H1 (cell line): Measurements from ENCODE around the gene EXOC2. TPM values are rescaled to one million over a fixed set of nuclear protein-coding genes. Genes with fewer than 3 reads are reported as not detected.

Experiments used
- CTCF ChIA-PET: fragments of 300-600 bp; sonication (Branson Sonifier 250); formaldehyde crosslinking; loops from one replicate; lab custom pipeline; 2021; ENCODE audit not compliant: partially characterized antibody; lab: Charles Lee
- POLR2A ChIA-PET: fragments of 300-600 bp; sonication (Branson Sonifier 250); formaldehyde crosslinking; loops from one replicate; lab custom pipeline; 2021; ENCODE audit warnings: inconsistent platforms; ENCODE audit not compliant: partially characterized antibody; lab: Charles Lee
- DNase-seq, 2 experiments: peaks; one replicate each; pipeline versions ENCODE4 v3.0.0 to v3.0.0-alpha.2; 2010 to 2022; ENCODE audit warnings: low spot score in 2 of 2, low read depth in 1 of 2, mixed read lengths in 1 of 2
- FAIRE-seq: peaks from 2 replicates; lab custom pipeline; 2011; peaks lifted over from hg19 to GRCh38; lab: Jason Lieb, UNC
- H2AFZ ChIP-seq: 2 replicates; pipeline ENCODE4 v1.8.1; 2012; ENCODE audit warnings: low read length, inconsistent platforms
- H2AK5ac ChIP-seq: 2 replicates; pipeline ENCODE4 v1.6.1; 2013; ENCODE audit warnings: low read depth, low read length
- H2BK120ac ChIP-seq: replicated peaks from 2 replicates; pipeline ENCODE3; 2013; ENCODE audit warnings: low read depth, low read length, inconsistent platforms
- H2BK12ac ChIP-seq: 2 replicates; pipeline ENCODE4 v1.6.1; 2013; ENCODE audit warnings: low read depth, low read length
- H2BK15ac ChIP-seq: 2 replicates; pipeline ENCODE4 v1.6.1; 2013; ENCODE audit warnings: low read length
- H2BK20ac ChIP-seq: 2 replicates; pipeline ENCODE4 v1.6.1; 2013; ENCODE audit warnings: low read length
- H2BK5ac ChIP-seq: 2 replicates; pipeline ENCODE4 v1.6.1; 2013; ENCODE audit warnings: low read depth, low read length
- H3K14ac ChIP-seq: 2 replicates; pipeline ENCODE4 v1.6.1; 2013; ENCODE audit warnings: inconsistent platforms; ENCODE audit not compliant: insufficient read length
- H3K18ac ChIP-seq: 2 replicates; pipeline ENCODE4 v1.6.1; 2013; ENCODE audit warnings: low read length; ENCODE audit errors: extremely low read depth
- H3K23ac ChIP-seq: 2 replicates; pipeline ENCODE4 v1.6.1; 2013; ENCODE audit warnings: inconsistent platforms; ENCODE audit not compliant: insufficient read length
- H3K23me2 ChIP-seq: 2 replicates; pipeline ENCODE4 v1.6.1; 2013; ENCODE audit warnings: low read depth, low read length
- H3K27ac ChIP-seq: 2 replicates; pipeline ENCODE4 v1.6.1; 2011; ENCODE audit warnings: low read depth, low read length, inconsistent platforms
- H3K27me3 ChIP-seq, 4 experiments: replicated peaks in 1 of 4; 1 replicate in 1 of 4; 2 replicates in 3 of 4; pipeline versions ENCODE4 v1.6.1 to v1.8.1; 2011 to 2013; ENCODE audit warnings: low read length in 3 of 4, mild to moderate bottlenecking in 3 of 4, inconsistent platforms in 2 of 4, mixed read lengths in 2 of 4, moderate library complexity in 1 of 4; ENCODE audit not compliant: control insufficient read depth in 3 of 4, insufficient read depth in 3 of 4; ENCODE audit errors: extremely low read depth in 1 of 4
- H3K36me3 ChIP-seq, 4 experiments: 2 replicates each; pipeline versions ENCODE4 v1.6.1 to v1.8.1; 2011 to 2013; ENCODE audit warnings: mild to moderate bottlenecking in 4 of 4, low read length in 3 of 4, moderate library complexity in 2 of 4, control low read depth in 1 of 4, inconsistent platforms in 1 of 4; ENCODE audit not compliant: insufficient read depth in 4 of 4, control insufficient read depth in 2 of 4
- H3K4ac ChIP-seq: replicated peaks from 2 replicates; pipeline ENCODE3; 2013; ENCODE audit warnings: low read length, low read depth, mixed read lengths, inconsistent platforms; ENCODE audit not compliant: insufficient read length
- H3K4me1 ChIP-seq, 4 experiments: replicated peaks in 1 of 4; 1 replicate in 1 of 4; 2 replicates in 3 of 4; pipeline versions ENCODE4 v1.6.1 to v1.8.1; 2011 to 2013; ENCODE audit warnings: low read length in 3 of 4, inconsistent platforms in 2 of 4, mixed read lengths in 1 of 4; ENCODE audit not compliant: insufficient read depth in 4 of 4, control insufficient read depth in 3 of 4
- H3K4me2 ChIP-seq, 2 experiments: 2 replicates each; pipeline versions ENCODE4 v1.6.1 to v1.8.1; 2011 to 2013; ENCODE audit warnings: low read depth in 2 of 2, low read length in 2 of 2, control low read depth in 1 of 2, inconsistent platforms in 1 of 2, mild to moderate bottlenecking in 1 of 2; ENCODE audit not compliant: insufficient read depth in 1 of 2
- H3K4me3 ChIP-seq, 4 experiments: fragments of 200-600, 300-600 bp in 1 of 4; sonication (generic), shearing (Covaris generic), sonication (Bioruptor Twin) in 1 of 4; 2 replicates each; pipeline versions ENCODE4 v1.5.1 to v1.8.1; 2011 to 2016; ENCODE audit warnings: low read length in 4 of 4, low read depth in 3 of 4, control low read depth in 2 of 4, inconsistent platforms in 2 of 4, mild to moderate bottlenecking in 2 of 4, mixed read lengths in 1 of 4, moderate library complexity in 1 of 4; ENCODE audit not compliant: insufficient read depth in 2 of 4; ENCODE audit errors: extremely low read depth in 1 of 4
- H3K56ac ChIP-seq: replicated peaks from 2 replicates; pipeline ENCODE3; 2013; ENCODE audit warnings: low read depth, mild to moderate bottlenecking, mixed read lengths, low read length, inconsistent platforms; ENCODE audit not compliant: insufficient read length
- H3K79me1 ChIP-seq: 2 replicates; pipeline ENCODE4 v1.6.1; 2013; ENCODE audit warnings: low read depth, low read length, control low read depth
- H3K79me2 ChIP-seq, 2 experiments: 2 replicates each; pipeline versions ENCODE4 v1.6.1 to v1.8.1; 2012 to 2013; ENCODE audit warnings: low read length in 2 of 2, mild to moderate bottlenecking in 2 of 2, inconsistent platforms in 1 of 2; ENCODE audit not compliant: insufficient read depth in 2 of 2, control insufficient read depth in 1 of 2
- H3K9ac ChIP-seq, 4 experiments: replicated peaks in 1 of 4; 1 replicate in 1 of 4; 2 replicates in 3 of 4; pipeline versions ENCODE4 v1.6.1 to v1.8.1; 2011 to 2013; ENCODE audit warnings: low read depth in 3 of 4, low read length in 3 of 4, control low read depth in 2 of 4, mild to moderate bottlenecking in 2 of 4, moderate library complexity in 2 of 4, inconsistent platforms in 1 of 4; ENCODE audit errors: extremely low read depth in 1 of 4
- H3K9me3 ChIP-seq, 2 experiments: 2 replicates each; pipeline versions ENCODE4 v1.6.1 to v1.8.1; 2012 to 2013; ENCODE audit warnings: mild to moderate bottlenecking in 2 of 2, moderate library complexity in 2 of 2, control low read depth in 1 of 2, inconsistent platforms in 1 of 2, low read depth in 1 of 2, low read length in 1 of 2, mixed read lengths in 1 of 2; ENCODE audit not compliant: insufficient read depth in 2 of 2
- H4K20me1 ChIP-seq, 2 experiments: replicated peaks in 1 of 2; 2 replicates each; pipeline versions ENCODE3 to v1.8.1; 2011 to 2013; ENCODE audit warnings: inconsistent platforms in 2 of 2, low read length in 2 of 2, mild to moderate bottlenecking in 1 of 2; ENCODE audit not compliant: insufficient read depth in 2 of 2, control insufficient read depth in 1 of 2
- H4K5ac ChIP-seq: 2 replicates; pipeline ENCODE4 v1.6.1; 2013; ENCODE audit warnings: low read length, low read depth, mixed read lengths, inconsistent platforms; ENCODE audit not compliant: insufficient read length
- H4K8ac ChIP-seq: 2 replicates; pipeline ENCODE4 v1.8.0; 2013; ENCODE audit warnings: mild to moderate bottlenecking, moderate library complexity, low read length, inconsistent platforms; ENCODE audit not compliant: insufficient read depth; ENCODE audit errors: extremely low read depth
- H4K91ac ChIP-seq: replicated peaks from 2 replicates; pipeline ENCODE3; 2013; ENCODE audit warnings: low read length, mixed read lengths, inconsistent platforms; ENCODE audit not compliant: insufficient read length
- JUN ChIP-seq: IDR thresholded peaks from 2 replicates; pipeline ENCODE4 v1.6.1; 2011; ENCODE audit warnings: low read depth, mild to moderate bottlenecking, improper control_type of control experiment, low read length
- MAFK ChIP-seq: IDR thresholded peaks from 2 replicates; pipeline ENCODE4 v1.6.1; 2012; ENCODE audit warnings: low read depth, mild to moderate bottlenecking, improper control_type of control experiment, low read length
- PHF8 ChIP-seq: fragments of 200-600 bp; sonication (generic); conservative IDR thresholded peaks from 2 replicates; pipeline ENCODE4 v1.7.1; 2012; ENCODE audit warnings: low read depth, mild to moderate bottlenecking, inconsistent platforms, low read length, moderate library complexity
- POU5F1 ChIP-seq: IDR thresholded peaks from 2 replicates; pipeline ENCODE4 v1.6.1; 2011; ENCODE audit warnings: low read depth, mild to moderate bottlenecking, low read length, moderate library complexity
- RXRA ChIP-seq: IDR thresholded peaks from 2 replicates; pipeline ENCODE4 v1.6.1; 2011; ENCODE audit warnings: low read depth, mild to moderate bottlenecking, low read length, moderate library complexity; ENCODE audit not compliant: insufficient read depth
- SIX5 ChIP-seq: IDR thresholded peaks from 2 replicates; pipeline ENCODE4 v1.6.1; 2011; ENCODE audit warnings: mild to moderate bottlenecking, low read depth, low read length
- SP4 ChIP-seq: IDR thresholded peaks from 2 replicates; pipeline ENCODE4 v1.6.1; 2012; ENCODE audit warnings: low read length, inconsistent platforms
- WGBS, 2 experiments: shearing (Covaris generic) in 1 of 2; methylation state at CpG; one replicate each; pipeline versions ENCODE4 v1.1.6 to v1.1.7; 2013 to 2015; ENCODE audit warnings: low lambda C conversion rate in 2 of 2, mixed read lengths in 2 of 2, inconsistent platforms in 1 of 2, low coverage in 1 of 2, missing lambda C conversion rate in 1 of 2; ENCODE audit not compliant: insufficient replicate concordance in 2 of 2, insufficient coverage in 1 of 2, insufficient read length in 1 of 2; ENCODE audit errors: extremely low coverage in 1 of 2, missing lambda C conversion rate in 1 of 2; 5-methylcytosine and 5-hydroxymethylcytosine counted together
- polyA plus RNA-seq, 7 experiments: library from polyadenylated mRNA; depleted of rRNA in 3 of 7; stranded (reverse) in 5 of 7; unstranded in 2 of 7; fragments of >200 nt in 5 of 7; fragments of 200-250 nt in 2 of 7; gene quantifications; 1 replicate in 5 of 7; 2 replicates in 1 of 7; 4 replicates in 1 of 7; pipeline versions ENCODE4 v1.2.1 to v1.2.3, GENCODE V29; 2011 to 2013; ENCODE audit warnings: missing spikeins in 2 of 7, mixed read lengths in 2 of 7
- total RNA-seq: library from RNA; stranded (reverse); fragmentation: NEBNext Ultra II Directional; extraction: Animal tissue kit (Norgen Biotek cat#: 25700); gene quantifications from 2 replicates; pipeline ENCODE4 v1.2.1, GENCODE V29; 2021

The EXOC2 gene
- total and polyA plus RNA-seq, 2 of the 8 experiments (the other 6 are each of a cell fraction or from before 2014, with no cell fraction given), result 25.5 to 44.4 TPM

- Histone ChIP-seq H4K5ac (no peak overlapping the region), H2BK20ac (no peak overlapping the region), H4K20me1 (peaks cover 2 to 3% of the 10 kb centered on the region in 2 experiments), H3K23me2 (no peaks in the 10 kb centered on the region; the same call in 1 of the 2 replicates), H2AFZ (no peak overlapping the region), H3K9ac (no peak overlapping the region), H3K23ac (no peak overlapping the region), H3K4me1 (peaks cover 0 to 9% (median under 1%) of the 10 kb centered on the region in 4 experiments; a peak in 2 of 7 replicates), H2AK5ac (no peak overlapping the region), H3K14ac (no peak overlapping the region), H4K91ac (no peak overlapping the region), H3K18ac (no peak overlapping the region), H2BK120ac (no peak overlapping the region), H3K36me3 (no peaks in the 10 kb centered on the region; a peak in 1 of 8 replicates), H3K4ac (no peak overlapping the region), H3K56ac (no peak overlapping the region), H2BK12ac (0 out of 2 replicates have a peak overlapping the region, but pooled peaks have one; percentile 2), H3K79me1 (peaks cover 2% of the 10 kb centered on the region; the same call in 1 of the 2 replicates), H3K79me2 (no peaks in the 10 kb centered on the region), H3K4me3 (no peak overlapping the region), H3K27ac (no peak overlapping the region), H3K4me2 (no peak overlapping the region), H3K9me3 (no peaks in the 10 kb centered on the region; a peak in 1 of 4 replicates), H2BK5ac (no peak overlapping the region), H4K8ac (no peak overlapping the region), H3K27me3 (no peaks in the 10 kb centered on the region), H2BK15ac (no peak overlapping the region)
- FAIRE-seq (peak; percentile 78), DNase-seq (no peak)
- POLR2A ChIA-PET, result no interaction called here
- WGBS, 2 experiments, result 90% methylated on average over 10 of the region's 11 CpGs; no CpG with 5 or more reads in 1 of the 2 experiments
- CTCF ChIA-PET, result no interaction called here
- TF ChIP-seq SIX5, result no peak
- no peak for TF ChIP-seq SP4
- TF ChIP-seq RXRA, result no peak
- no peak for TF ChIP-seq PHF8
- TF ChIP-seq POU5F1, result no peak
- no peak for TF ChIP-seq MAFK
- no peak for TF ChIP-seq JUN
Observed at GRCh38 chr6:515267-515666, 177.7 kb downstream of the EXOC2 start.
